Right lobe of liver (tissue), 6 donors: Measurements from ENCODE around the gene MYOM3. TPM values are rescaled to one million over a fixed set of nuclear protein-coding genes. Genes with fewer than 3 reads are reported as not detected.
"Not testable (repeated sequence)": the region's sequence is repeated elsewhere in the genome, so short reads cannot be mapped to it uniquely, and the experiment has no call there.

Source experiments
- ATAC-seq, 4 donors: fragments of 200-7000 bp; cut with Tn5 transposase; one replicate each; pipeline ENCODE4 v1.9.1; 2020; ENCODE audit warnings: mild to moderate bottlenecking in 4 of 4, moderate library complexity in 4 of 4
- DNase-seq, 3 donors: peaks; one replicate each; pipeline ENCODE4 v3.0.0-alpha.2; 2020
- H3K27ac ChIP-seq, 3 donors: fragments of 200-600 bp; one replicate each; pipeline ENCODE4 v1.8.0; 2022
- H3K27me3 ChIP-seq, 2 donors: fragments of 200-600 bp; one replicate each; pipeline ENCODE4 v1.8.0; 2022
- H3K36me3 ChIP-seq, 4 donors: fragments of 200-600 bp; sonication (generic) in 1 of 4; one replicate each; pipeline versions ENCODE4 v1.5.1 to v1.8.0; 2017 to 2022; ENCODE audit warnings: control low read depth in 1 of 4
- H3K4me1 ChIP-seq, 4 donors: fragments of 200-600 bp; sonication (generic) in 1 of 4; one replicate each; pipeline versions ENCODE4 v1.5.1 to v1.8.0; 2017 to 2022; ENCODE audit warnings: control low read depth in 1 of 4
- H3K4me3 ChIP-seq, 3 donors: fragments of 200-600 bp; one replicate each; pipeline ENCODE4 v1.8.0; 2022
- H3K9me3 ChIP-seq, 4 donors: fragments of 200-600 bp; sonication (generic) in 1 of 4; one replicate each; pipeline versions ENCODE4 v1.5.1 to v1.8.0; 2017 to 2022; ENCODE audit warnings: control low read depth in 1 of 4
- CTCF ChIP-seq, 4 donors: fragments of 200-600 bp in 3 of 4; fragments of 450-650 bp in 1 of 4; IDR thresholded peaks; one replicate each; pipeline versions ENCODE4 v1.5.1 to v1.8.0; 2016 to 2022; ENCODE audit warnings: antibody characterized with exemption in 4 of 4, mild to moderate bottlenecking in 2 of 4
- POLR2A ChIP-seq: fragments of 450-650 bp; IDR thresholded peaks from one replicate; pipeline ENCODE4 v1.6.1; 2017; ENCODE audit warnings: antibody characterized with exemption, mild to moderate bottlenecking
- WGBS: methylation state at CpG from one replicate; pipeline ENCODE4 v1.1.6; 2018; ENCODE audit warnings: low coverage, low lambda C conversion rate; ENCODE audit not compliant: insufficient coverage; ENCODE audit errors: missing lambda C conversion rate; 5-methylcytosine and 5-hydroxymethylcytosine counted together
- intact Hi-C, 2 donors: fragments of 100-400 bp; cut with DNase I; formaldehyde crosslinking; loops; one replicate each; pipeline versions ENCODE4 v1.11.2 to v1.14.1; 2022
- total RNA-seq, 6 experiments: library from RNA; depleted of rRNA in 2 of 6; stranded (reverse); fragments of >200 nt in 2 of 6; fragmentation: NEBNext Ultra II Directional in 3 of 6; extraction: Animal tissue kit (Norgen Biotek cat#: 25700) in 3 of 6; gene quantifications; one replicate each; pipeline versions ENCODE4 v1.1.0 to v1.2.4, GENCODE V29; 2016 to 2023
- donor health status: DM: no; HTN: yes; CAD: no.
- donor health status: DM: no; HTN: no; CAD: no.
- donor health status: DM: no; HTN: no; CAD: no.
- donor health status: DM: no; HTN: yes; CAD: no.
- donor health status: DM: no; HTN: yes; CAD: no.

Gene MYOM3
- total RNA-seq, 6 experiments from 2014 or later, result 0.04 to 0.37 (median 0.13) TPM

GRCh38 chr1:24015221-24016210, 96.4 kb downstream of the MYOM3 start:
- DNase-seq (no peak), ATAC-seq (no peak)
- no peaks in the 10 kb centered on the region for H3K27me3 ChIP-seq
- no peak overlapping the region for H3K4me3 ChIP-seq
- intact Hi-C loops, result no loop called here
- H3K36me3 ChIP-seq, result no peaks in the 10 kb centered on the region
- 59% methylated on average over 6 of the region's 6 CpGs for WGBS
- H3K27ac ChIP-seq, result no peak overlapping the region
- peaks cover 0 to 13% (median 5%) of the 10 kb centered on the region in 4 donors for H3K4me1 ChIP-seq
- H3K9me3 ChIP-seq, result no peaks in the 10 kb centered on the region
- no peak for TF ChIP-seq POLR2A
- no peak for TF ChIP-seq CTCF (IDR thresholded peaks at IDR 0.05)

GRCh38 chr1:24012878-24013277, 99.1 kb downstream of the MYOM3 start:
- H3K36me3 ChIP-seq, H3K27me3 ChIP-seq, H3K4me1 ChIP-seq, intact Hi-C loops, H3K9me3 ChIP-seq, ATAC-seq, H3K27ac ChIP-seq, DNase-seq, H3K4me3 ChIP-seq: not testable (repeated sequence)
- WGBS, result 99% methylated on average over 8 of the region's 8 CpGs

- TF ChIP-seq POLR2A (no peak), CTCF (IDR thresholded peaks at IDR 0.05) (no peak)
- H3K4me3 ChIP-seq, result no peak overlapping the region
- intact Hi-C loops, result no loop called here
- H3K9me3 ChIP-seq, result no peaks in the 10 kb centered on the region
- ATAC-seq, result no peak
- no peak for DNase-seq
- no peak overlapping the region for H3K27ac ChIP-seq
- no peaks in the 10 kb centered on the region for H3K36me3 ChIP-seq
- no peaks in the 10 kb centered on the region for H3K4me1 ChIP-seq
- H3K27me3 ChIP-seq, result no peaks in the 10 kb centered on the region
- WGBS, result 62% methylated on average over 2 of the region's 5 CpGs
Observed at GRCh38 chr1:24010650-24011049, 101.3 kb downstream of the MYOM3 start.

GRCh38 chr1:24009406-24009805, 102.5 kb downstream of the MYOM3 start:
- no CpG with 5 or more reads among the region's 1 CpG for WGBS
- Histone ChIP-seq H3K4me1 (no peaks in the 10 kb centered on the region), H3K27ac (no peak overlapping the region), H3K9me3 (no peaks in the 10 kb centered on the region), H3K4me3 (no peak overlapping the region), H3K36me3 (no peaks in the 10 kb centered on the region), H3K27me3 (no peaks in the 10 kb centered on the region)
- ATAC-seq, result peak in 1 of 4 donors; percentile 28
- intact Hi-C loops, result no loop called here
- no peak for DNase-seq
- no peak for TF ChIP-seq CTCF (IDR thresholded peaks at IDR 0.05)
- no peak for TF ChIP-seq POLR2A

- H3K4me1 ChIP-seq, H3K9me3 ChIP-seq, H3K4me3 ChIP-seq, DNase-seq, ATAC-seq, H3K36me3 ChIP-seq, H3K27ac ChIP-seq, H3K27me3 ChIP-seq, intact Hi-C loops: not testable (repeated sequence)
- WGBS, result 0% methylated on average over 1 of the region's 3 CpGs
Observed at GRCh38 chr1:24008574-24009184, 103.3 kb downstream of the MYOM3 start.
